ENCODE data around the gene SMIM44. TPM values are rescaled to one million over a fixed set of nuclear protein-coding genes. Genes with fewer than 3 reads are reported as not detected.

The SMIM44 gene
- total RNA-seq, 1 donor = not detected

- Histone ChIP-seq H4K20me1 (ENCODE audit: insufficient read depth, low read length) (peaks cover 52% of the 10 kb centered on the region), H3K4me2 (ENCODE audit: insufficient read depth, low read length) (no peak overlapping the region), H2AFZ (ENCODE audit: low read length) (no peak overlapping the region), H3K27ac (ENCODE audit: low read depth, low read length) (no peak overlapping the region), H3K27me3 (ENCODE audit: insufficient read depth, low read length) (no peaks in the 10 kb centered on the region), H3K4me1 (ENCODE audit: insufficient read depth, low read length) (no peaks in the 10 kb centered on the region), H3K4me3 (ENCODE audit: insufficient read depth, low read length) (no peak overlapping the region), H3K79me2 (ENCODE audit: insufficient read depth, low read length) (peaks cover 75% of the 10 kb centered on the region), H3K9me3 (ENCODE audit: low read depth, low read length) (no peaks in the 10 kb centered on the region), H3K36me3 (ENCODE audit: insufficient read depth, low read length) (peaks cover 63% of the 10 kb centered on the region)
- TF ChIP-seq CTCF (IDR thresholded peaks at IDR 0.05; ENCODE audit: extremely low read depth, low read depth, low read length) = no peak
- peak; percentile 78 for DNase-seq (ENCODE audit: insufficient read length, low spot score, missing footprints)
Measured at GRCh38 chr19:3441089-3441985, 41.9 kb downstream of the SMIM44 start.

- peak; percentile 41 for TF ChIP-seq CTCF (IDR thresholded peaks at IDR 0.05; ENCODE audit: extremely low read depth, low read depth, low read length)
- H3K27ac ChIP-seq (ENCODE audit: low read depth, low read length) = no peak overlapping the region
- H3K9me3 ChIP-seq (ENCODE audit: low read depth, low read length) = no peaks in the 10 kb centered on the region
- no peaks in the 10 kb centered on the region for H3K27me3 ChIP-seq (ENCODE audit: insufficient read depth, low read length)
- peaks cover 44% of the 10 kb centered on the region for H4K20me1 ChIP-seq (ENCODE audit: insufficient read depth, low read length)
- H3K4me2 ChIP-seq (ENCODE audit: insufficient read depth, low read length) = no peak overlapping the region
- peak; percentile 80 for DNase-seq (ENCODE audit: insufficient read length, low spot score, missing footprints)
- H3K4me1 ChIP-seq (ENCODE audit: insufficient read depth, low read length) = peaks cover 5% of the 10 kb centered on the region
- H2AFZ ChIP-seq (ENCODE audit: low read length) = no peak overlapping the region
- H3K79me2 ChIP-seq (ENCODE audit: insufficient read depth, low read length) = peaks cover 69% of the 10 kb centered on the region
- peaks cover 55% of the 10 kb centered on the region for H3K36me3 ChIP-seq (ENCODE audit: insufficient read depth, low read length)
- no peak overlapping the region for H3K4me3 ChIP-seq (ENCODE audit: insufficient read depth, low read length)
Measured at GRCh38 chr19:3440082-3440481, 43.2 kb downstream of the SMIM44 start.

DNA sequence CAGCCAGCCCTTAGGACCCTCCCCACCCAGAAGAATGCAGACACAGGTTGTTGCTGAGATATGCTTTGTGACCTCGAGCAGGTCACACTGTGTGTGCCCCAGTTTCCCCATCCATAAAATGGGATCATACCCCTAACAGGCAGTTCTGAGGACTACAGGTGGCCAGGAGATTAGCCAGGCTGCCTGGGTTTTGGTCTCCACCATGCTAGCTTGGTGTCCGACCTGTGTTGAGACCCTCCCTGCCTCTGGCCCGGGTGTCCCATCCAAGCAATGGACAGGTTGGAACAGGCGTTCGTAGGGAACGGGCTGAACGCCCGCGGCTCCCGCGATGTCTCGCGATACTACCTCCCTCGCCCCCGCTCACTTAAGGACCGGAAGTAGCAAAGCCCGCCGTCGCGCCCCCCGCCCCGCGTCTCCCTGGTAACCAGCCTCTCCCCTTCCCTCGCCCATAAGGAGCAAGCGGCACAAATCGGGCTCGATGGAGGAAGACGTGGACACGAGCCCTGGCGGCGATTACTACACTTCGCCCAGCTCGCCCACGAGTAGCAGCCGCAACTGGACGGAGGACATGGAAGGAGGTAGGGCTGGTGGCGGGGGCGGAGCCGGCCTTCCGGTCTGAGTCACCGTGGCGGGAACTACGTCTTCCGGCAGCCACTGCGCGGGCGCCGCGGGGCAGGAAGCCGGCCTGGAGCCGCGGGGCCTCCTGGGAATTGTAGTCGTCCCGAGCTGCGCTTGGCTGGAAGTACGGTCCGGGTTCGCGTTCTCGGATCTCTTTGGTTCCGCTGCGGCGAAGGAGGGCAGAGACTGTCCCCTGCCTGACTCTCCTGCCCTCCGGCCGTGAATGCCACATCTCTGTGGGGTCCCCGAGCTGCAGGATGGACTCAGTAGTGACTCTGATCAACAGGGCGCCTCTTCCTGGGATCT, 48.3 kb downstream of the SMIM44 start:
- H3K4me1 ChIP-seq (ENCODE audit: insufficient read depth, low read length) = peaks cover 14% of the 10 kb centered on the region
- H2AFZ ChIP-seq (ENCODE audit: low read length) = peak overlapping the region; percentile 77

More for the DNA sequence above, 48.3 kb downstream of the SMIM44 start:
- Histone ChIP-seq H3K9me3 (ENCODE audit: low read depth, low read length) (peaks cover 5% of the 10 kb centered on the region), H3K4me3 (ENCODE audit: insufficient read depth, low read length) (peak overlapping the region; percentile 69), H3K79me2 (ENCODE audit: insufficient read depth, low read length) (peaks cover 57% of the 10 kb centered on the region), H3K27ac (ENCODE audit: low read depth, low read length) (peak overlapping the region; percentile 76), H3K4me2 (ENCODE audit: insufficient read depth, low read length) (peak overlapping the region; percentile 87), H3K36me3 (ENCODE audit: insufficient read depth, low read length) (peaks cover 54% of the 10 kb centered on the region), H3K27me3 (ENCODE audit: insufficient read depth, low read length) (no peaks in the 10 kb centered on the region), H4K20me1 (ENCODE audit: insufficient read depth, low read length) (peaks cover 14% of the 10 kb centered on the region)
- no peak for TF ChIP-seq CTCF (IDR thresholded peaks at IDR 0.05; ENCODE audit: extremely low read depth, low read depth, low read length)
- DNase-seq (ENCODE audit: insufficient read length, low spot score, missing footprints) = peak; percentile 100

All from osteoblast (primary cell).